Neural progenitor cell (in vitro differentiated cells): ENCODE data around the gene SEMA3G. TPM values are rescaled to one million over a fixed set of nuclear protein-coding genes. Genes with fewer than 3 reads are reported as not detected.

ENCODE experiments used
- DNase-seq: peaks from one replicate; pipeline ENCODE4 v3.0.0-alpha.2; 2016; ENCODE audit warnings: low spot score
- H2AFZ ChIP-seq: fragments of 200-600 bp; sonication (generic); replicated peaks from 2 replicates; pipeline ENCODE4 v1.6.1; 2016; ENCODE audit warnings: antibody characterized with exemption
- H3F3A ChIP-seq: fragments of 200-600 bp; sonication (generic); 2 replicates; pipeline ENCODE4 v1.6.1; 2016; ENCODE audit warnings: antibody characterized with exemption, low read depth
- H3K27ac ChIP-seq: fragments of 200-600 bp; sonication (generic); 2 replicates; pipeline ENCODE4 v1.5.1; 2016; ENCODE audit warnings: mild to moderate bottlenecking
- H3K27me3 ChIP-seq: fragments of 200-600 bp; sonication (generic); 2 replicates; pipeline ENCODE4 v1.6.1; 2016; ENCODE audit warnings: mild to moderate bottlenecking, moderate library complexity
- H3K36me3 ChIP-seq: fragments of 200-600 bp; sonication (generic); 2 replicates; pipeline ENCODE4 v1.5.1; 2016
- H3K4me1 ChIP-seq: fragments of 200-600 bp; sonication (generic); 2 replicates; pipeline ENCODE4 v1.6.1; 2016; ENCODE audit warnings: mixed run types
- H3K4me2 ChIP-seq: fragments of 200-600 bp; sonication (generic); 2 replicates; pipeline ENCODE4 v1.6.1; 2016
- H3K4me3 ChIP-seq: fragments of 200-600 bp; sonication (generic); 2 replicates; pipeline ENCODE4 v1.5.1; 2016
- H3K79me2 ChIP-seq: fragments of 200-600 bp; sonication (generic); 2 replicates; pipeline ENCODE4 v1.6.1; 2016; ENCODE audit warnings: low read depth
- H3K9ac ChIP-seq: fragments of 200-600 bp; sonication (generic); 2 replicates; pipeline ENCODE4 v1.6.1; 2016
- H3K9me3 ChIP-seq: fragments of 200-600 bp; sonication (generic); 2 replicates; pipeline ENCODE4 v1.5.1; 2016; ENCODE audit warnings: low read depth
- H4K20me1 ChIP-seq: fragments of 200-600 bp; sonication (generic); 2 replicates; pipeline ENCODE4 v1.6.1; 2016; ENCODE audit warnings: low read depth
- H3K27ac Mint-ChIP-seq: 3 replicates; pipeline ENCODE4 v1.8.0; 2021; ENCODE audit warnings: mixed read lengths
- H3K27me3 Mint-ChIP-seq: 2 replicates; pipeline ENCODE4 v1.8.0; 2022; ENCODE audit warnings: low read depth, mild to moderate bottlenecking, inconsistent platforms, moderate library complexity, mixed read lengths; ENCODE audit not compliant: insufficient read depth
- H3K36me3 Mint-ChIP-seq: 3 replicates; pipeline ENCODE4 v1.8.0; 2021; ENCODE audit warnings: mixed read lengths
- H3K4me1 Mint-ChIP-seq: 3 replicates; pipeline ENCODE4 v1.8.0; 2021; ENCODE audit warnings: mixed read lengths
- H3K4me3 Mint-ChIP-seq: 3 replicates; pipeline ENCODE4 v1.8.0; 2021; ENCODE audit warnings: mild to moderate bottlenecking, moderate library complexity, mixed read lengths
- H3K9me3 Mint-ChIP-seq: 3 replicates; pipeline ENCODE4 v1.8.0; 2020; ENCODE audit warnings: mixed read lengths
- CTCF ChIP-seq: fragments of 200-600 bp; sonication (generic); IDR thresholded peaks from 2 replicates; pipeline ENCODE4 v1.5.1; 2017; ENCODE audit warnings: antibody characterized with exemption, mild to moderate bottlenecking
- EZH2 ChIP-seq: fragments of 200-600 bp; sonication (generic); IDR thresholded peaks from 2 replicates; pipeline ENCODE4 v1.6.1; 2017; ENCODE audit warnings: antibody characterized with exemption, mild to moderate bottlenecking, moderate library complexity
- EZH2phosphoT487 ChIP-seq: fragments of 200-600 bp; sonication (generic); IDR thresholded peaks from 2 replicates; pipeline ENCODE4 v1.6.1; 2017; ENCODE audit warnings: antibody characterized with exemption
- total RNA-seq: library from RNA; depleted of rRNA; stranded (reverse); fragments of >200 nt; gene quantifications from 2 replicates; pipeline ENCODE4 v1.2.3, GENCODE V29; 2015; ENCODE audit warnings: low replicate concordance

SEMA3G gene
- total RNA-seq, 1 donor from 2014 or later: 0.79 TPM

DNA sequence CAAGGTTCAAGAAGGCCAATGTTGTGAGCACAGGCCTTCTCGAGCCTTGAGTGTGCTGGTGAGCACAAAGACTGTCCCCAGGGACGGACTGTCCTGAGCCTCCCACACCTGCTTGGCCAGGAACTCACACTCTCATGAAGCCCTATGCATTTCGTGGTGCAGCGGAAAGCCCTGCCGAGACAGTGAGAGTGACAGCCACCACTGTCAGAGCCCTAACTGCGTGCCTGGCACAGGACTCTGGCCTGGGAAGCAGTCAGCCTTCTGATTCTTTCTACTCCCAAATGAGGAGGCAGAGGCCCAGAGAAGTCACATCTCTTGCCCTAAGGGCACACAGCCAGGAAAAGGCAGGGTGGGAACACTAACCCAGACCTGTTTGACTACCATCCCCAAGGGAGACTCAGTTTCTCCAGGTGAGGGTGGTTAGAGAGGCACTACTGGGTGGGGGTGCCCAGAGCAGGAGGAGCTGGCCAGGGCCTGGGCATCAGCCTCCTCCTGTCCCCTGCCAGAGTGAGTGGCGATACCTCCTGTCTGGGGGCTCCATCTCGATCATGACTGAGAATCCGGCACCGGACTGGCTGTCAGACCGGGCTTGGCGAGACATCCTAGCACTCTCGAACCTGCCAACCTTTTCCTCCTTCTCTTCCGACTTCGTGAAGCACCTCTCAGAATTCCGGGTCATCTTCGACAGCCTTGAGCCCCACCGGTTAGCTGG lies 50.8 kb downstream of the SEMA3G start:
- H3K4me2 ChIP-seq: no peak overlapping the region
- no peak overlapping the region for H2AFZ ChIP-seq
- no peak overlapping the region for H3K9ac ChIP-seq
- no peaks in the 10 kb centered on the region for H3K9me3 ChIP-seq
- no peak for TF ChIP-seq EZH2phosphoT487
- Mint-ChIP-seq H3K27ac (peak overlapping the region; percentile 86), H3K27me3 (peaks cover 16% of the 10 kb centered on the region), H3K4me1 (peaks cover 3% of the 10 kb centered on the region), H3K36me3 (no peaks in the 10 kb centered on the region), H3K9me3 (peaks cover 3% of the 10 kb centered on the region), H3K4me3 (no peak overlapping the region)
- no peak overlapping the region for H3K27ac ChIP-seq
- H3F3A ChIP-seq: no peaks in the 10 kb centered on the region
- DNase-seq: no peak
- no peak overlapping the region for H3K4me3 ChIP-seq
- H3K27me3 ChIP-seq: no peaks in the 10 kb centered on the region
- no peaks in the 10 kb centered on the region for H3K4me1 ChIP-seq
- H3K79me2 ChIP-seq: no peaks in the 10 kb centered on the region
- no peaks in the 10 kb centered on the region for H4K20me1 ChIP-seq
- no peaks in the 10 kb centered on the region for H3K36me3 ChIP-seq

- Histone ChIP-seq H3K27ac (no peak overlapping the region), H3K27me3 (no peaks in the 10 kb centered on the region), H2AFZ (no peak overlapping the region), H4K20me1 (no peaks in the 10 kb centered on the region), H3K9me3 (no peaks in the 10 kb centered on the region), H3K79me2 (no peaks in the 10 kb centered on the region), H3K36me3 (no peaks in the 10 kb centered on the region), H3K4me3 (no peak overlapping the region), H3F3A (no peaks in the 10 kb centered on the region), H3K4me2 (no peak overlapping the region), H3K4me1 (no peaks in the 10 kb centered on the region), H3K9ac (no peak overlapping the region)
- TF ChIP-seq EZH2phosphoT487 (no peak), EZH2 (no peak), CTCF (no peak)
- no peak for DNase-seq
- H3K4me3 Mint-ChIP-seq: no peak overlapping the region
- H3K4me1 Mint-ChIP-seq: peaks cover 3% of the 10 kb centered on the region
- H3K9me3 Mint-ChIP-seq: peaks cover 3% of the 10 kb centered on the region
- peak overlapping the region; percentile 47 for H3K27ac Mint-ChIP-seq
- H3K27me3 Mint-ChIP-seq: peaks cover 15% of the 10 kb centered on the region
- no peaks in the 10 kb centered on the region for H3K36me3 Mint-ChIP-seq
These were observed 51.6 kb downstream of the SEMA3G start for GRCh38 chr3:52393131-52393807.

DNA sequence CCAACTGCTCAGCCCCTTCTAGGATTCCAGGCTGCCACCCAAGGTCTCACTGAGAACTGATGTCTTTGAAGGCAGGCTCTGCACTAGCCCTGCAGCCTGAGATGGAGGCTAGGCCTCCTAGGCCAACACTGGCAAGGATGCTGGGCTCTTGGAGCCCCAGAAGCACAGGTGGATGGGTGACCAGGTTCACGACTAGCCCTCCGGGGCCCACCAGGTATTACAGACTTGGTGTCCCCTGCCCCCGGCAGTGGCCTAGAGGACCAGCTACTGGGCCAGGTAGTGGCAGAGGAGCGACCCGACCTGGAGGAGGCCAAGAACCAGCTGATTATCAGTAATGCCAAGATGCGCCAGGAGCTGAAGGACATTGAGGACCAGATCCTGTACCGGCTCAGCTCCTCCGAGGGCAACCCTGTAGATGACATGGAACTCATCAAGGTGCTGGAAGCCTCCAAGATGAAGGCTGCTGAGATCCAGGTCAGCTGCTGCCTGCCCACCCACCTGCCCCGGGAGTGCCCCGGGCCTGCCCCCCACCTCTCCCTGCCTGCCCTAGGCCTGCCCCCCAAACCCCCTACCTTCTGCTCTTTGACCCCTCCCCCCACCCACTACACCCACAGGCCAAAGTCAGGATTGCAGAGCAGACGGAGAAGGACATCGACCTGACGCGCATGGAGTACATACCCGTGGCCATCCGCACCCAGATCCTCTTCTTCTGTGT lies 52.5 kb downstream of the SEMA3G start:
- Histone ChIP-seq H3K27ac (no peak overlapping the region), H3K9ac (no peak overlapping the region), H3K4me2 (no peak overlapping the region), H3K27me3 (no peaks in the 10 kb centered on the region), H3F3A (no peaks in the 10 kb centered on the region), H4K20me1 (no peaks in the 10 kb centered on the region), H3K4me1 (no peaks in the 10 kb centered on the region), H3K4me3 (no peak overlapping the region), H3K36me3 (no peaks in the 10 kb centered on the region), H3K79me2 (no peaks in the 10 kb centered on the region), H3K9me3 (no peaks in the 10 kb centered on the region), H2AFZ (no peak overlapping the region)
- Mint-ChIP-seq H3K9me3 (peaks cover 3% of the 10 kb centered on the region), H3K27me3 (peaks cover 13% of the 10 kb centered on the region), H3K4me1 (peaks cover 3% of the 10 kb centered on the region), H3K36me3 (no peaks in the 10 kb centered on the region), H3K27ac (no peak overlapping the region), H3K4me3 (no peak overlapping the region)
- TF ChIP-seq EZH2 (no peak), EZH2phosphoT487 (no peak), CTCF (no peak)
- DNase-seq: no peak
